Putamen (tissue), 1 donor: ENCODE measurements around the gene REC114.
"Not testable (repeated sequence)": the region's sequence is repeated elsewhere in the genome, so short reads cannot be mapped to it uniquely, and the experiment has no call there.

Source experiments
- DNase-seq: peaks from one replicate; pipeline ENCODE4 v3.0.0-alpha.2; 2016; ENCODE audit warnings: low spot score

Gene REC114

GRCh38 chr15:73530649-73531048, 87.7 kb downstream of the REC114 start:
- DNase-seq: no peak

GRCh38 chr15:73538123-73538522, 95.2 kb downstream of the REC114 start:
- no peak for DNase-seq

- no peak for DNase-seq
These were observed 95.7 kb downstream of the REC114 start for GRCh38 chr15:73538563-73539211.

GRCh38 chr15:73539212-73540128, 96.5 kb downstream of the REC114 start:
- DNase-seq: no peak

- DNase-seq: no peak
These were observed 97.2 kb downstream of the REC114 start for GRCh38 chr15:73540161-73540560.

GRCh38 chr15:73541479-73541878, 98.5 kb downstream of the REC114 start:
- DNase-seq: no peak

GRCh38 chr15:73548925-73549324, 106.0 kb downstream of the REC114 start:
- not testable (repeated sequence) for DNase-seq

GRCh38 chr15:73550190-73550589, 107.2 kb downstream of the REC114 start:
- no peak for DNase-seq

GRCh38 chr15:73555080-73555479, 112.1 kb downstream of the REC114 start:
- no peak for DNase-seq

GRCh38 chr15:73558529-73558928, 115.6 kb downstream of the REC114 start:
- no peak for DNase-seq

- peak; percentile 57 for DNase-seq
These were observed 117.6 kb downstream of the REC114 start for GRCh38 chr15:73560501-73561117.

GRCh38 chr15:73564255-73564654, 121.3 kb downstream of the REC114 start:
- DNase-seq: peak; percentile 14

GRCh38 chr15:73567020-73567419, 124.1 kb downstream of the REC114 start:
- no peak for DNase-seq

GRCh38 chr15:73568564-73569280, 125.8 kb downstream of the REC114 start:
- no peak for DNase-seq

GRCh38 chr15:73569361-73569760, 126.4 kb downstream of the REC114 start:
- DNase-seq: no peak

- DNase-seq: no peak
These were observed 127.5 kb downstream of the REC114 start for GRCh38 chr15:73570355-73571032.

GRCh38 chr15:73571346-73571745, 128.4 kb downstream of the REC114 start:
- peak; percentile 56 for DNase-seq

- no peak for DNase-seq
These were observed 129.3 kb downstream of the REC114 start for GRCh38 chr15:73572296-73572695.

- no peak for DNase-seq
These were observed 130.1 kb downstream of the REC114 start for GRCh38 chr15:73573037-73573436.

- DNase-seq: no peak
These were observed 130.6 kb downstream of the REC114 start for GRCh38 chr15:73573572-73573971.

GRCh38 chr15:73575636-73576247, 132.8 kb downstream of the REC114 start:
- no peak for DNase-seq
